Activated B cell treated with CpG ODN at 0.5 μM for 24 hours (primary cell): Measurements from ENCODE around the gene MAP2K6. TPM values are rescaled to one million over a fixed set of nuclear protein-coding genes. Genes with fewer than 3 reads are reported as not detected.

ENCODE experiments used
- ATAC-seq: fragments of 200-7000 bp; cut with Tn5 transposase; one replicate; pipeline ENCODE4 v1.10.0; 2021; ENCODE audit warnings: low read depth, mild to moderate bottlenecking, moderate library complexity
- CTCF ChIA-PET: fragments of 350-600 bp; sonication (Branson Sonifier 250); formaldehyde crosslinking; loops from one replicate; lab custom pipeline; 2021; ENCODE audit warnings: antibody characterized with exemption; lab: Charles Lee
- POLR2A ChIA-PET: fragments of 350-600 bp; sonication (Branson Sonifier 250); formaldehyde crosslinking; loops from one replicate; lab custom pipeline; 2021; ENCODE audit warnings: antibody characterized with exemption; lab: Charles Lee
- DNase-seq: peaks from one replicate; pipeline ENCODE4 v3.0.0; 2022
- H3K27ac Mint-ChIP-seq: one replicate; pipeline ENCODE4 v1.8.0; 2020; ENCODE audit warnings: mixed read lengths
- H3K27me3 Mint-ChIP-seq: one replicate; pipeline ENCODE4 v1.8.0; 2021; ENCODE audit warnings: mixed read lengths
- H3K36me3 Mint-ChIP-seq: one replicate; pipeline ENCODE4 v1.8.0; 2021; ENCODE audit warnings: low read depth, mixed read lengths
- H3K4me1 Mint-ChIP-seq: one replicate; pipeline ENCODE4 v1.8.0; 2021; ENCODE audit warnings: mixed read lengths
- H3K4me3 Mint-ChIP-seq: one replicate; pipeline ENCODE4 v1.8.0; 2020; ENCODE audit warnings: mild to moderate bottlenecking, mixed read lengths
- H3K9me3 Mint-ChIP-seq: one replicate; pipeline ENCODE4 v1.8.0; 2020; ENCODE audit warnings: mixed read lengths
- intact Hi-C: fragments of 100-400 bp; cut with micrococcal nuclease; formaldehyde crosslinking; loops from one replicate; pipeline ENCODE4 v1.15.1; 2024
- total RNA-seq: library from RNA; stranded (reverse); gene quantifications from 2 replicates; pipeline ENCODE4 v1.2.3, GENCODE V29; 2022
- TF ChIP-seq, protein P1 (sequence below): fragments of 200-600 bp; IDR thresholded peaks from one replicate; pipeline ENCODE4 v1.8.0; 2022; ENCODE audit warnings: antibody characterized with exemption, mild to moderate bottlenecking

MAP2K6 gene
- total RNA-seq, 1 donor from 2014 or later, result 2.9 TPM

DNA sequence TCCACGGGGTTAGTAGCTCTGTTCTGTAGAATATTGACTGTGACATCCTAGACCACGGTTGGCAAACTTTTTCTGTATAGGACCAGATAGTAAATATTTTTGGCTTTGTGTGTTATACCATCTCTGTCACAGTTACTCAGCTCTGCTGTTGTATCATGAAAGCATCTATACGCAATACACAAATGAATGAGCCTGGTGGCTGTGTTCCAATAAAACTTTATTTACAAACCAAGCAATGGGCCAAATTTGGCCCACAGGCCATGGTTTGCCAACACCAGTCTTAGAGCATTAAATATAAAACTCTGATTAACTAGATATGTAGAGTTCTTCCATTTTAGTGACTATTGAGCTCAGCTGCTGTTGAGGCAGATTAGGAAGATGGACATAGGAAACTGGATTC, 132.7 kb downstream of the MAP2K6 start:
- TF ChIP-seq, protein P1, sequence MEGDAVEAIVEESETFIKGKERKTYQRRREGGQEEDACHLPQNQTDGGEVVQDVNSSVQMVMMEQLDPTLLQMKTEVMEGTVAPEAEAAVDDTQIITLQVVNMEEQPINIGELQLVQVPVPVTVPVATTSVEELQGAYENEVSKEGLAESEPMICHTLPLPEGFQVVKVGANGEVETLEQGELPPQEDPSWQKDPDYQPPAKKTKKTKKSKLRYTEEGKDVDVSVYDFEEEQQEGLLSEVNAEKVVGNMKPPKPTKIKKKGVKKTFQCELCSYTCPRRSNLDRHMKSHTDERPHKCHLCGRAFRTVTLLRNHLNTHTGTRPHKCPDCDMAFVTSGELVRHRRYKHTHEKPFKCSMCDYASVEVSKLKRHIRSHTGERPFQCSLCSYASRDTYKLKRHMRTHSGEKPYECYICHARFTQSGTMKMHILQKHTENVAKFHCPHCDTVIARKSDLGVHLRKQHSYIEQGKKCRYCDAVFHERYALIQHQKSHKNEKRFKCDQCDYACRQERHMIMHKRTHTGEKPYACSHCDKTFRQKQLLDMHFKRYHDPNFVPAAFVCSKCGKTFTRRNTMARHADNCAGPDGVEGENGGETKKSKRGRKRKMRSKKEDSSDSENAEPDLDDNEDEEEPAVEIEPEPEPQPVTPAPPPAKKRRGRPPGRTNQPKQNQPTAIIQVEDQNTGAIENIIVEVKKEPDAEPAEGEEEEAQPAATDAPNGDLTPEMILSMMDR, result no peak
- peaks cover 3% of the 10 kb centered on the region for H3K36me3 Mint-ChIP-seq
- ATAC-seq (no peak), DNase-seq (no peak)
- H3K4me3 Mint-ChIP-seq, result no peak overlapping the region
- intact Hi-C loops, result no loop called here
- H3K27me3 Mint-ChIP-seq, result no peaks in the 10 kb centered on the region
- H3K4me1 Mint-ChIP-seq, result peaks cover 4% of the 10 kb centered on the region
- no peak overlapping the region for H3K27ac Mint-ChIP-seq
- no peaks in the 10 kb centered on the region for H3K9me3 Mint-ChIP-seq
- CTCF ChIA-PET, result no interaction called here
- POLR2A ChIA-PET, result no interaction called here

DNA sequence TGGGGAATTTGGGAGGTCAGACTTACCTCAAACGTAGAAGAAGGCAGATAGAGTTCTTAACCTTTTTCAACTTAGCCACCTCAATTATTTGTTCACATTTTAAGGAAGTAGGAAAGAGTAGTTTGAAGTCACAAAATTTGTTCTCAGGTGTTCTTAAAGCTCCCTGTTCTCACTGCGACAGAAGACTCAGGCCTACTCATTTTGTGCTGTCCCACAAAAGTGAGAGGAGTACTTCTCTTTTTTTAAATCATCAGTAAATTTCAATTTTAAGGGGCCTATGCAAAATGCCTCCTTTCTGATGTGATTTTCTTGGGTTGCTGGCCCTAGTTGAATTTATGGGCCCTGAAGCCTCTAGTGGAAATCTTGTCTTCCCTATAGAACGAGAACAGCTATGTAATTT, 133.4 kb downstream of the MAP2K6 start:
- DNase-seq (no peak), ATAC-seq (no peak)
- TF ChIP-seq, protein P1, result no peak
- H3K9me3 Mint-ChIP-seq, result no peaks in the 10 kb centered on the region
- ChIA-PET CTCF (no interaction called here), POLR2A (no interaction called here)
- H3K4me3 Mint-ChIP-seq, result no peak overlapping the region
- peaks cover 7% of the 10 kb centered on the region for H3K4me1 Mint-ChIP-seq
- H3K36me3 Mint-ChIP-seq, result peaks cover 3% of the 10 kb centered on the region
- intact Hi-C loops, result no loop called here
- no peaks in the 10 kb centered on the region for H3K27me3 Mint-ChIP-seq
- H3K27ac Mint-ChIP-seq, result no peak overlapping the region

- H3K36me3 Mint-ChIP-seq, result no peaks in the 10 kb centered on the region
- H3K4me3 Mint-ChIP-seq, result no peak overlapping the region
- H3K27ac Mint-ChIP-seq, result no peak overlapping the region
- H3K4me1 Mint-ChIP-seq, result peaks cover 18% of the 10 kb centered on the region
- DNase-seq, result no peak
- no peaks in the 10 kb centered on the region for H3K9me3 Mint-ChIP-seq
- TF ChIP-seq, protein P1, result no peak
- intact Hi-C loops, result no loop called here
- ChIA-PET CTCF (no interaction called here), POLR2A (no interaction called here)
- ATAC-seq, result no peak
- no peaks in the 10 kb centered on the region for H3K27me3 Mint-ChIP-seq
Measured at GRCh38 chr17:69551212-69552010, 136.9 kb downstream of the MAP2K6 start.

DNA sequence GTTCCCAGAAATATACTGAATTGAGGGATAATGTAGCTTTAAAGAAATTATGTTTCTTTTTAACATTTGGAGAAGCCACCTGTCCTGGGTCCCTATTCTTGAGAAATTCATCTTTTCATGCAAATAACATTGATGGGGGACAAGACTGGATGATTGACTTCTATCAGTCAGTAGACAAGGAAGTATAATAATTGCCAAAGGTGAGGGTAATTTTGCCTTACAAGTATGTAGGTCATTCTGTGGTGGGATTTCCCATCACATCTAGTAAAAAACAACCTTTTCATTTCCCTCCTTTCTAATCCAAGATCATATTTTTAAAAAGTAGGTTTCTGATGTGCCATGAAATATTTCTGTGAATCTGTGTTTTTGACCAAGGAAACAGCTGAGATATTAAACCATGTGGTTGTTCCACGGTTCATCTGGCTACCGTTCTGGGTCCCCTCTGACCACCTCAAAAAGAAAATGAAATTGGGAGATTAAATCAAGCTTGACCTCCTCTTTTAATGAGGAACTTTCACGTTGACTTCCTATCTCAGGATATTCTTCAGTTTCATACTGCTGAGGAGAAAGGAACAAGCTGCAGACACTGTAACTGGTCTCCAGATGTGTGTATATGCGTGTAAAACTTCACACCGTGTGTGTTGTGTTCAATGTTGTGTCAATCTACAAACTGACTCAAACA, 138.6 kb downstream of the MAP2K6 start:
- no peaks in the 10 kb centered on the region for H3K27me3 Mint-ChIP-seq
- TF ChIP-seq, protein P1, result no peak
- no peak overlapping the region for H3K27ac Mint-ChIP-seq
- ChIA-PET POLR2A (no interaction called here), CTCF (no interaction called here)
- intact Hi-C loops, result no loop called here
- ATAC-seq (peak; percentile 28), DNase-seq (no peak)
- H3K4me1 Mint-ChIP-seq, result peaks cover 14% of the 10 kb centered on the region
- H3K36me3 Mint-ChIP-seq, result no peaks in the 10 kb centered on the region
- H3K9me3 Mint-ChIP-seq, result no peaks in the 10 kb centered on the region
- H3K4me3 Mint-ChIP-seq, result peak overlapping the region; percentile 19

GRCh38 chr17:69555056-69555455, 140.6 kb downstream of the MAP2K6 start:
- H3K4me3 Mint-ChIP-seq, result no peak overlapping the region
- peaks cover 14% of the 10 kb centered on the region for H3K4me1 Mint-ChIP-seq
- CTCF ChIA-PET, result no interaction called here
- intact Hi-C loops, result no loop called here
- DNase-seq, result no peak
- H3K27ac Mint-ChIP-seq, result no peak overlapping the region
- TF ChIP-seq, protein P1, result no peak
- peaks cover 4% of the 10 kb centered on the region for H3K9me3 Mint-ChIP-seq
- POLR2A ChIA-PET, result interaction anchor here (0.7 kb wide), 1 partner anchor 1009 kb away, joined by 8 read pairs; no protein-coding TSS in a partner anchor
- no peak for ATAC-seq
- H3K27me3 Mint-ChIP-seq, result no peaks in the 10 kb centered on the region
- H3K36me3 Mint-ChIP-seq, result no peaks in the 10 kb centered on the region
